Smooth muscle cell (in vitro differentiated cells): ENCODE data around the gene MORN1. TPM values are rescaled to one million over a fixed set of nuclear protein-coding genes. Genes with fewer than 3 reads are reported as not detected.

Source experiments
- DNase-seq: peaks from one replicate; lab custom pipeline; 2025; ENCODE audit not compliant: unreplicated experiment; lab: John Stamatoyannopoulos, UW
- H2AFZ ChIP-seq: fragments of 200-600 bp; sonication (generic); 2 replicates; pipeline ENCODE4 v1.6.0; 2016; ENCODE audit warnings: antibody characterized with exemption, low read depth, mild to moderate bottlenecking
- H3F3A ChIP-seq: fragments of 200-600 bp; sonication (generic); 2 replicates; pipeline ENCODE4 v1.6.0; 2017; ENCODE audit warnings: antibody characterized with exemption, low read depth
- H3K27ac ChIP-seq: fragments of 200-600 bp; sonication (generic); 2 replicates; pipeline ENCODE4 v1.5.1; 2016; ENCODE audit warnings: low read depth, mild to moderate bottlenecking
- H3K27me3 ChIP-seq: fragments of 200-600 bp; sonication (generic); 2 replicates; pipeline ENCODE4 v1.6.1; 2016; ENCODE audit warnings: low read depth, mild to moderate bottlenecking
- H3K36me3 ChIP-seq: fragments of 200-600 bp; sonication (generic); 2 replicates; pipeline ENCODE4 v1.5.1; 2016; ENCODE audit warnings: low read depth
- H3K4me1 ChIP-seq: fragments of 200-600 bp; sonication (generic); 2 replicates; pipeline ENCODE4 v1.5.1; 2016; ENCODE audit warnings: low read depth
- H3K4me2 ChIP-seq: fragments of 200-600 bp; sonication (generic); 2 replicates; pipeline ENCODE4 v1.6.0; 2016; ENCODE audit warnings: mild to moderate bottlenecking
- H3K4me3 ChIP-seq: fragments of 200-600 bp; sonication (generic); 2 replicates; pipeline ENCODE4 v1.5.1; 2016; ENCODE audit warnings: mild to moderate bottlenecking
- H3K79me2 ChIP-seq: fragments of 200-600 bp; sonication (generic); 2 replicates; pipeline ENCODE4 v1.6.0; 2016; ENCODE audit warnings: low read depth, mild to moderate bottlenecking
- H3K9ac ChIP-seq: fragments of 200-600 bp; sonication (generic); 2 replicates; pipeline ENCODE4 v1.6.0; 2016; ENCODE audit warnings: low read depth
- H3K9me3 ChIP-seq: fragments of 200-600 bp; sonication (generic); replicated peaks from 2 replicates; pipeline ENCODE4 v1.5.1; 2016; ENCODE audit warnings: low read depth
- H4K20me1 ChIP-seq: fragments of 200-600 bp; sonication (generic); 2 replicates; pipeline ENCODE4 v1.6.0; 2016; ENCODE audit warnings: low read depth
- CTCF ChIP-seq: fragments of 200-600 bp; sonication (generic); IDR thresholded peaks from 2 replicates; pipeline ENCODE4 v1.5.1; 2017; ENCODE audit warnings: borderline replicate concordance, mild to moderate bottlenecking, antibody characterized with exemption; ENCODE audit not compliant: insufficient read depth, poor library complexity, severe bottlenecking
- WGBS: methylation state at CpG from one replicate; pipeline ENCODE4 v1.1.7; 2016; ENCODE audit warnings: low lambda C conversion rate; 5-methylcytosine and 5-hydroxymethylcytosine counted together
- polyA plus RNA-seq: library from polyadenylated mRNA; unstranded; fragments of >200 nt; fragmentation: Nextera tagmentation; extraction: Ambion mirVana; gene quantifications from 2 replicates; pipeline ENCODE4 v1.2.1, GENCODE V29; 2016
- total RNA-seq: library from RNA; depleted of rRNA; stranded (reverse); fragments of >200 nt; gene quantifications from 2 replicates; pipeline ENCODE4 v1.2.3, GENCODE V29; 2014

Gene MORN1
- total and polyA plus RNA-seq, 2 experiments from 2014 or later = 4.9 to 6.2 TPM

GRCh38 chr1:2292725-2293450, 98.5 kb downstream of the MORN1 start:
- no peak overlapping the region for H3K9ac ChIP-seq
- no peaks in the 10 kb centered on the region for H3K27me3 ChIP-seq
- H3K4me1 ChIP-seq = peaks cover 7% of the 10 kb centered on the region
- no peak overlapping the region for H3K4me3 ChIP-seq
- no peak for TF ChIP-seq CTCF
- H3K4me2 ChIP-seq = no peak overlapping the region
- WGBS = 92% methylated on average over 30 of the region's 30 CpGs
- H2AFZ ChIP-seq = no peak overlapping the region
- H4K20me1 ChIP-seq = peaks cover 99% of the 10 kb centered on the region
- DNase-seq = no peak
- H3K36me3 ChIP-seq = no peaks in the 10 kb centered on the region
- H3K9me3 ChIP-seq = no peaks in the 10 kb centered on the region
- H3K79me2 ChIP-seq = peaks cover 100% of the 10 kb centered on the region
- no peaks in the 10 kb centered on the region for H3F3A ChIP-seq
- no peak overlapping the region for H3K27ac ChIP-seq

GRCh38 chr1:2291577-2291976, 99.8 kb downstream of the MORN1 start:
- Histone ChIP-seq H3K9me3 (no peaks in the 10 kb centered on the region), H3K4me2 (no peak overlapping the region), H3F3A (no peaks in the 10 kb centered on the region), H3K9ac (no peak overlapping the region), H3K36me3 (no peaks in the 10 kb centered on the region), H2AFZ (no peak overlapping the region), H3K27ac (no peak overlapping the region), H3K4me3 (no peak overlapping the region), H3K4me1 (peaks cover 7% of the 10 kb centered on the region), H3K79me2 (peaks cover 100% of the 10 kb centered on the region), H4K20me1 (peaks cover 99% of the 10 kb centered on the region), H3K27me3 (no peaks in the 10 kb centered on the region)
- DNase-seq = no peak
- 95% methylated on average over 5 of the region's 5 CpGs for WGBS
- TF ChIP-seq CTCF = no peak

- H3K79me2 ChIP-seq = peaks cover 100% of the 10 kb centered on the region
- H3K27ac ChIP-seq = peak overlapping the region; percentile 15
- H3K36me3 ChIP-seq = no peaks in the 10 kb centered on the region
- H3K4me2 ChIP-seq = no peak overlapping the region
- WGBS = 84% methylated on average over 40 of the region's 41 CpGs
- peaks cover 7% of the 10 kb centered on the region for H3K4me1 ChIP-seq
- H3K4me3 ChIP-seq = no peak overlapping the region
- no peaks in the 10 kb centered on the region for H3F3A ChIP-seq
- H2AFZ ChIP-seq = no peak overlapping the region
- no peaks in the 10 kb centered on the region for H3K9me3 ChIP-seq
- H3K9ac ChIP-seq = no peak overlapping the region
- peaks cover 99% of the 10 kb centered on the region for H4K20me1 ChIP-seq
- TF ChIP-seq CTCF = no peak
- no peak for DNase-seq
- H3K27me3 ChIP-seq = no peaks in the 10 kb centered on the region
Measured at GRCh38 chr1:2290595-2291510, 100.5 kb downstream of the MORN1 start.
